Fibroblast of lung (primary cell): ENCODE measurements around the gene HMGN4. TPM values are rescaled to one million over a fixed set of nuclear protein-coding genes. Genes with fewer than 3 reads are reported as not detected.

Experiments used
- DNase-seq, 2 donors: peaks; one replicate each; pipeline versions ENCODE4 v3.0.0 to v3.0.0-alpha.2; 2010; ENCODE audit warnings: low read depth in 2 of 2
- H2AFZ ChIP-seq: 2 replicates; pipeline ENCODE4 v1.5.1; 2012; ENCODE audit warnings: low read length, control low read depth, inconsistent platforms
- H3K27ac ChIP-seq: 2 replicates; pipeline ENCODE4 v1.5.1; 2011; ENCODE audit warnings: low read length, control low read depth; ENCODE audit not compliant: insufficient read depth
- H3K27me3 ChIP-seq: 2 replicates; pipeline ENCODE4 v1.5.1; 2011; ENCODE audit warnings: mild to moderate bottlenecking, low read length; ENCODE audit not compliant: control insufficient read depth, insufficient read depth
- H3K36me3 ChIP-seq: 2 replicates; pipeline ENCODE4 v1.5.1; 2011; ENCODE audit warnings: low read length; ENCODE audit not compliant: control insufficient read depth, insufficient read depth
- H3K4me1 ChIP-seq: 2 replicates; pipeline ENCODE4 v1.5.1; 2011; ENCODE audit warnings: low read length; ENCODE audit not compliant: control insufficient read depth, insufficient read depth; ENCODE audit errors: extremely low read depth
- H3K4me2 ChIP-seq: 2 replicates; pipeline ENCODE4 v1.5.1; 2011; ENCODE audit warnings: low read length, control low read depth; ENCODE audit not compliant: insufficient read depth; ENCODE audit errors: extremely low read depth
- H3K4me3 ChIP-seq, 4 experiments: fragments of 200-600 bp in 1 of 4; sonication (generic) in 1 of 4; replicated peaks in 1 of 4; 2 replicates each; pipeline ENCODE4 v1.5.1; 2011 to 2016; ENCODE audit warnings: low read length in 4 of 4, low read depth in 3 of 4, mild to moderate bottlenecking in 3 of 4, control low read depth in 2 of 4, inconsistent platforms in 1 of 4, mixed read lengths in 1 of 4; ENCODE audit not compliant: insufficient read depth in 1 of 4; ENCODE audit errors: control extremely low read depth in 1 of 4
- H3K79me2 ChIP-seq: 2 replicates; pipeline ENCODE4 v1.5.1; 2012; ENCODE audit warnings: mild to moderate bottlenecking, low read length, inconsistent platforms; ENCODE audit not compliant: control insufficient read depth, insufficient read depth
- H3K9ac ChIP-seq: 2 replicates; pipeline ENCODE4 v1.5.1; 2011; ENCODE audit warnings: mild to moderate bottlenecking, low read length, control low read depth; ENCODE audit not compliant: insufficient read depth
- H3K9me3 ChIP-seq: 2 replicates; pipeline ENCODE4 v1.5.1; 2012; ENCODE audit warnings: low read depth, low read length; ENCODE audit not compliant: control insufficient read depth, insufficient read depth
- H4K20me1 ChIP-seq: 2 replicates; pipeline ENCODE4 v1.5.1; 2011; ENCODE audit warnings: low read length; ENCODE audit not compliant: control insufficient read depth, insufficient read depth; ENCODE audit errors: extremely low read depth
- EZH2 ChIP-seq: IDR thresholded peaks from 2 replicates; pipeline ENCODE4 v1.5.1; 2012; ENCODE audit warnings: low read length, control low read depth, mild to moderate bottlenecking; ENCODE audit errors: missing control alignments
- polyA plus RNA-seq, 2 donors: library from polyadenylated mRNA; depleted of rRNA in 1 of 2; stranded (reverse) in 1 of 2; unstranded in 1 of 2; fragments of >200 nt; gene quantifications; 2 replicates each; pipeline ENCODE4 v1.2.1, GENCODE V29; 2011 to 2012; ENCODE audit warnings: missing spikeins in 1 of 2
- total RNA-seq: library from RNA; depleted of rRNA; stranded (reverse); fragments of >200 nt; gene quantifications from 2 replicates; pipeline ENCODE4 v1.2.1, GENCODE V29; 2014
- TF ChIP-seq, protein P1 (sequence below), 2 donors: IDR thresholded peaks in 1 of 2; conservative IDR thresholded peaks in 1 of 2; 1 replicate in 1 of 2; 2 replicates in 1 of 2; pipeline ENCODE4 v1.5.1; 2011 to 2012; ENCODE audit warnings: low read length in 2 of 2, control low read depth in 1 of 2, inconsistent platforms in 1 of 2, low read depth in 1 of 2, mild to moderate bottlenecking in 1 of 2

HMGN4 gene
- total and polyA plus RNA-seq, 2 donors (not counting 1 experiment from before 2014, with no cell fraction given) = 74.9 to 111 TPM

DNA sequence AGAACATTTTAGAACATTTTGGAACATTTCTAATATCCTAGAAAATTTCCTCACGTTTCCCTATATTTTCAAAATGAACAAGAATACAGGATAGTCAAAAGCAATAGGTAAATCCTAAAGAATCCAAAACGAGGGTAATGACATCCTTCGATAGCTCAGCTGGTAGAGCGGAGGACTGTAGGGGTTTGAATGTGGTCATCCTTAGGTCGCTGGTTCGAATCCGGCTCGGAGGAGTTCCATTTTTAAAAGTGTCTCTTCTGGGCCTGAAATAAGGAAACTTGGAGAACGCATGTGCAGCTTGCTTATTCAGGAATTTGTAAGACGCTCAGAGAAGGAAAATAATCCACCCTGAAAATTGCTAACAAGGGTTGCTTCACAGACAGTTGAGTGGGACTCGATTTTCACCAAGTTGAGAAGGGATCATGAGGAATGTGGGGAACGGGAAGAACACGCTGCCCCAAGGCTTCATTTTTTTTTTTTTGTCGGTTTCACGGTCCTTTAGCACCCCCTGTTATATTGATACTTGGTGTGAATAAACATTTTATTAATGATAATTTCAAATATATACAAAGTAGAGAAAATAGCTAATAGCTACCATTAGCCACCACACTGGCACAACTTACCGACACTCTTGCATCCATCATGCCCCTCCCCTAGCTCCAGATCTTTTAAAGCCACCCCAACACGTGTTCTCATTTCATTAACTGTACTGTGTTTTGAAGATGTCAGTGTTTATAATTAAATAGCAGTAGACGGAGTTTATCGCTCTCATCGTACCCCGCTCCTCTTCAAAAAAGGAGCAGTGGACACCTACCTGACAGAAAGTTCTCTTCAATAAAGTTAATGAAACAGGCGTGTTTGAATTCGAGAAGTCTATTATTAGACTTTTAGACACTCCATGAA lies 56.8 kb downstream of the HMGN4 start:
- Histone ChIP-seq H3K9ac (no peak overlapping the region), H3K4me3 (peak overlapping the region; percentile 60 to 98 (median 86)), H3K79me2 (peaks cover 14% of the 10 kb centered on the region), H3K4me1 (peaks cover 2% of the 10 kb centered on the region), H4K20me1 (no peaks in the 10 kb centered on the region), H3K27me3 (no peaks in the 10 kb centered on the region), H3K36me3 (peaks cover 2% of the 10 kb centered on the region), H3K9me3 (no peaks in the 10 kb centered on the region), H3K4me2 (peak overlapping the region; percentile 97), H3K27ac (no peak overlapping the region), H2AFZ (peak overlapping the region; percentile 76)
- DNase-seq = peak; percentile 78 to 79
- TF ChIP-seq, protein P1, sequence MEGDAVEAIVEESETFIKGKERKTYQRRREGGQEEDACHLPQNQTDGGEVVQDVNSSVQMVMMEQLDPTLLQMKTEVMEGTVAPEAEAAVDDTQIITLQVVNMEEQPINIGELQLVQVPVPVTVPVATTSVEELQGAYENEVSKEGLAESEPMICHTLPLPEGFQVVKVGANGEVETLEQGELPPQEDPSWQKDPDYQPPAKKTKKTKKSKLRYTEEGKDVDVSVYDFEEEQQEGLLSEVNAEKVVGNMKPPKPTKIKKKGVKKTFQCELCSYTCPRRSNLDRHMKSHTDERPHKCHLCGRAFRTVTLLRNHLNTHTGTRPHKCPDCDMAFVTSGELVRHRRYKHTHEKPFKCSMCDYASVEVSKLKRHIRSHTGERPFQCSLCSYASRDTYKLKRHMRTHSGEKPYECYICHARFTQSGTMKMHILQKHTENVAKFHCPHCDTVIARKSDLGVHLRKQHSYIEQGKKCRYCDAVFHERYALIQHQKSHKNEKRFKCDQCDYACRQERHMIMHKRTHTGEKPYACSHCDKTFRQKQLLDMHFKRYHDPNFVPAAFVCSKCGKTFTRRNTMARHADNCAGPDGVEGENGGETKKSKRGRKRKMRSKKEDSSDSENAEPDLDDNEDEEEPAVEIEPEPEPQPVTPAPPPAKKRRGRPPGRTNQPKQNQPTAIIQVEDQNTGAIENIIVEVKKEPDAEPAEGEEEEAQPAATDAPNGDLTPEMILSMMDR (conservative IDR thresholded peaks at IDR 0.05 in 1 of 2, IDR thresholded peaks at IDR 0.05 in 1 of 2; ENCODE audit: low read depth in 1 of 2, low read length in 2 of 2) = no peak
- TF ChIP-seq EZH2 = no peak

DNA sequence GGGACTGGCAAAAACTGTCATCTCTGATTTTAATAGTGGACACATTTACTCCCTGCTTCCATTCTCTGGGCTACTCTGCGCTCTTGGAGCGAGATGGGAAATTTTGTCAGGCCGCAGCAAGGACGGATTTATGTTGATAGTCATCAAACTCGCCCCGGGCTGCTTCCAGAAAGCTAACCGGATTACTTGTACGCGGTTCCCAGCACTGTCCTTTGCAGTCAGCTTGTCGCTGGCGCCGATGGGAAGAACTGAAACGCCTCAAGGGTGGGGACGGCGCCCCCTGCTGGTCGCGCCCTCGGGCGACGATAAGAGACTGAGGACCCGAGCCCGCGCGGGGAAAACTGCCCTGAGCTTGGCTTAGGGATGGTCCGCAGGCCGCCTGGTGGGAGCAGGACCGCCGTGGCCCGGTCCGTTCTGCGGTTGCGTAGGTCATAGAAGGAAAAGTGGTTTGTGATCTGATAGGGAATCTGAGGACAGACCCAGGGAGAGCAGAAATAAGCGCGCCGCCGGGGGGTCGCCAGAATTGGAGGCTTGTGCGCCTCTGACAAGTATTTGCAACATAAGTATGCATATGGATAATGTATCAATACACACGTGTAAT lies 57.6 kb downstream of the HMGN4 start:
- Histone ChIP-seq H3K9me3 (no peaks in the 10 kb centered on the region), H3K27ac (peak overlapping the region; percentile 49), H4K20me1 (no peaks in the 10 kb centered on the region), H3K4me1 (peaks cover 2% of the 10 kb centered on the region), H3K36me3 (peaks cover 2% of the 10 kb centered on the region), H3K27me3 (no peaks in the 10 kb centered on the region), H3K79me2 (peaks cover 14% of the 10 kb centered on the region), H2AFZ (peak overlapping the region; percentile 76), H3K4me3 (peak overlapping the region; percentile 60 to 98 (median 86)), H3K9ac (peak overlapping the region; percentile 43), H3K4me2 (peak overlapping the region; percentile 97)
- TF ChIP-seq, protein P1 (conservative IDR thresholded peaks at IDR 0.05 in 1 of 2, IDR thresholded peaks at IDR 0.05 in 1 of 2; ENCODE audit: low read depth in 1 of 2, low read length in 2 of 2) = peak; percentile 84 to 96
- TF ChIP-seq EZH2 = no peak
- peak; percentile 78 to 88 for DNase-seq

Other genes starting within 250 kb of the HMGN4 start
- 21.6 and 21.8 TPM in 2 replicates for gene BTN3A2, start 173.2 kb upstream of the HMGN4 start, total RNA-seq
- gene BTN3A2, start 173.2 kb upstream of the HMGN4 start, polyA plus RNA-seq = 27.2 and 39.1 TPM in 2 replicates
- 7.4 and 12.7 TPM in 2 replicates for gene BTN2A2, start 155.3 kb upstream of the HMGN4 start, total RNA-seq
- gene BTN2A2, start 155.3 kb upstream of the HMGN4 start, polyA plus RNA-seq = 8.6 and 14.8 TPM in 2 replicates
- 36.5 and 42.9 TPM in 2 replicates for gene BTN3A1, start 136.1 kb upstream of the HMGN4 start, total RNA-seq
- 19.8 and 31.6 TPM in 2 replicates for gene BTN3A1, start 136.1 kb upstream of the HMGN4 start, polyA plus RNA-seq
- gene BTN3A3, start 97.9 kb upstream of the HMGN4 start, total RNA-seq = 27.7 and 33.7 TPM in 2 replicates
- gene BTN3A3, start 97.9 kb upstream of the HMGN4 start, polyA plus RNA-seq = 23.0 and 33.7 TPM in 2 replicates
- gene BTN2A1, start 80.4 kb upstream of the HMGN4 start, total RNA-seq = 8.7 and 14.9 TPM in 2 replicates
- gene BTN2A1, start 80.4 kb upstream of the HMGN4 start, polyA plus RNA-seq = 22.7 and 26.4 TPM in 2 replicates
- not detected in 2 replicates for gene BTN1A1, start 38.1 kb upstream of the HMGN4 start, total RNA-seq
- not detected in 2 replicates for gene BTN1A1, start 38.1 kb upstream of the HMGN4 start, polyA plus RNA-seq
- 13.1 and 13.4 TPM in 2 replicates for gene ABT1, start 58.6 kb downstream of the HMGN4 start, total RNA-seq
- 8.3 and 9.9 TPM in 2 replicates for gene ABT1, start 58.6 kb downstream of the HMGN4 start, polyA plus RNA-seq
- 17.3 and 17.7 TPM in 2 replicates for gene ZNF322, start 121.4 kb downstream of the HMGN4 start, total RNA-seq
- gene ZNF322, start 121.4 kb downstream of the HMGN4 start, polyA plus RNA-seq = 7.5 and 13.3 TPM in 2 replicates